Lower leg skin (tissue), 3 donors: ENCODE data around the gene FGD3.

ENCODE experiments used
- CTCF ChIP-seq, 3 donors: fragments of 450-650 bp; IDR thresholded peaks; one replicate each; pipeline ENCODE4 v1.5.1; 2016; ENCODE audit warnings: antibody characterized with exemption in 3 of 3, mild to moderate bottlenecking in 3 of 3, moderate library complexity in 2 of 3
- POLR2A ChIP-seq, 2 donors: fragments of 450-650 bp; IDR thresholded peaks; one replicate each; pipeline ENCODE4 v1.6.1; 2016 to 2017; ENCODE audit warnings: antibody characterized with exemption in 2 of 2, mild to moderate bottlenecking in 1 of 2, moderate library complexity in 1 of 2

- TF ChIP-seq POLR2A (IDR thresholded peaks at IDR 0.05) (no peak), CTCF (IDR thresholded peaks at IDR 0.05) (no peak)
Observed at GRCh38 chr9:92945796-92946195, 1.5 kb upstream of the FGD3 start.
